DND-41 (cell line): ENCODE results near the gene UBAC1.

Experiments used
- CTCF ChIP-seq: IDR thresholded peaks from 2 replicates; pipeline ENCODE4 v1.5.1; 2012; ENCODE audit warnings: borderline replicate concordance, low read length, moderate library complexity, mild to moderate bottlenecking; ENCODE audit not compliant: poor library complexity, severe bottlenecking; ENCODE audit errors: extremely low read depth
- EZH2 ChIP-seq: IDR thresholded peaks from 3 replicates; pipeline ENCODE4 v1.6.1; 2012; ENCODE audit warnings: borderline replicate concordance, low read depth, mild to moderate bottlenecking, moderate library complexity, low read length, inconsistent platforms; ENCODE audit not compliant: severe bottlenecking

GRCh38 chr9:135971111-135971766, 10.1 kb upstream of the UBAC1 start:
- TF ChIP-seq EZH2: no peak
- no peak for TF ChIP-seq CTCF
